Astrocyte (in vitro differentiated cells and primary cell): ENCODE data around the gene PRKAG2. TPM values are rescaled to one million over a fixed set of nuclear protein-coding genes. Genes with fewer than 3 reads are reported as not detected.

ENCODE experiments used
- DNase-seq: peaks from one replicate; pipeline ENCODE4 v3.0.0-alpha.2; 2010; ENCODE audit warnings: low read depth
- FAIRE-seq: peaks from 2 replicates; lab custom pipeline; 2011; peaks lifted over from hg19 to GRCh38; lab: Jason Lieb, UNC
- H2AFZ ChIP-seq: 2 replicates; pipeline ENCODE4 v1.6.0; 2012; ENCODE audit warnings: low read depth, low read length, inconsistent platforms
- H3K27ac ChIP-seq: 2 replicates; pipeline ENCODE4 v1.5.1; 2011; ENCODE audit warnings: low read depth, low read length, inconsistent platforms
- H3K27me3 ChIP-seq: 2 replicates; pipeline ENCODE4 v1.6.0; 2011; ENCODE audit warnings: low read length, inconsistent platforms; ENCODE audit not compliant: insufficient read depth
- H3K36me3 ChIP-seq: 2 replicates; pipeline ENCODE4 v1.5.1; 2011; ENCODE audit warnings: low read length, inconsistent platforms; ENCODE audit not compliant: insufficient read depth
- H3K4me1 ChIP-seq: 2 replicates; pipeline ENCODE4 v1.5.1; 2011; ENCODE audit warnings: low read length, inconsistent platforms; ENCODE audit not compliant: insufficient read depth
- H3K4me2 ChIP-seq: 2 replicates; pipeline ENCODE4 v1.6.0; 2012; ENCODE audit warnings: low read length, inconsistent platforms
- H3K4me3 ChIP-seq: 2 replicates; pipeline ENCODE4 v1.5.1; 2011; ENCODE audit warnings: low read depth, mild to moderate bottlenecking, low read length, inconsistent platforms; ENCODE audit not compliant: insufficient read depth
- H3K79me2 ChIP-seq: 2 replicates; pipeline ENCODE4 v1.6.0; 2012; ENCODE audit warnings: mild to moderate bottlenecking, low read length, inconsistent platforms; ENCODE audit not compliant: insufficient read depth
- H3K9ac ChIP-seq: 2 replicates; pipeline ENCODE4 v1.6.0; 2012; ENCODE audit warnings: mild to moderate bottlenecking, low read length, inconsistent platforms
- H3K9me3 ChIP-seq: 2 replicates; pipeline ENCODE4 v1.5.1; 2012; ENCODE audit warnings: low read depth, mild to moderate bottlenecking, low read length, inconsistent platforms; ENCODE audit not compliant: insufficient read depth
- H4K20me1 ChIP-seq: 2 replicates; pipeline ENCODE4 v1.6.0; 2012; ENCODE audit warnings: low read length, inconsistent platforms; ENCODE audit not compliant: insufficient read depth
- H3K27ac Mint-ChIP-seq: one replicate; pipeline ENCODE4 v1.8.0; 2021; ENCODE audit warnings: mild to moderate bottlenecking, mixed read lengths; ENCODE audit not compliant: unreplicated experiment
- H3K27me3 Mint-ChIP-seq: one replicate; pipeline ENCODE4 v1.8.0; 2021; ENCODE audit warnings: low read depth, mixed read lengths; ENCODE audit not compliant: unreplicated experiment
- H3K36me3 Mint-ChIP-seq: one replicate; pipeline ENCODE4 v1.8.0; 2021; ENCODE audit warnings: low read depth, mixed read lengths; ENCODE audit not compliant: unreplicated experiment
- H3K4me1 Mint-ChIP-seq: one replicate; pipeline ENCODE4 v1.8.0; 2021; ENCODE audit warnings: low read depth, mixed read lengths; ENCODE audit not compliant: unreplicated experiment
- H3K4me3 Mint-ChIP-seq: one replicate; pipeline ENCODE4 v1.8.0; 2021; ENCODE audit warnings: mild to moderate bottlenecking, moderate library complexity, mixed read lengths; ENCODE audit not compliant: unreplicated experiment
- H3K9me3 Mint-ChIP-seq: one replicate; pipeline ENCODE4 v1.8.0; 2021; ENCODE audit warnings: mild to moderate bottlenecking, mixed read lengths; ENCODE audit not compliant: unreplicated experiment
- CTCF ChIP-seq: IDR thresholded peaks from 2 replicates; pipeline ENCODE4 v1.5.1; 2011; ENCODE audit warnings: low read depth, mild to moderate bottlenecking, inconsistent platforms, low read length, moderate library complexity; ENCODE audit not compliant: insufficient read depth
- EZH2 ChIP-seq: IDR thresholded peaks from 2 replicates; pipeline ENCODE4 v1.6.1; 2012; ENCODE audit warnings: mild to moderate bottlenecking, low read length, inconsistent platforms; ENCODE audit not compliant: insufficient read depth
- total RNA-seq: library from RNA; stranded (reverse); gene quantifications from 2 replicates; pipeline ENCODE4 v1.2.1, GENCODE V29; 2021

The PRKAG2 gene
- total RNA-seq, 1 donor from 2014 or later: 40.7 TPM

- Mint-ChIP-seq H3K4me1 (no peaks in the 10 kb centered on the region), H3K4me3 (no peak overlapping the region), H3K9me3 (no peaks in the 10 kb centered on the region), H3K36me3 (no peaks in the 10 kb centered on the region), H3K27me3 (peaks cover 55% of the 10 kb centered on the region), H3K27ac (no peak overlapping the region)
- no peaks in the 10 kb centered on the region for H3K36me3 ChIP-seq
- H4K20me1 ChIP-seq: no peaks in the 10 kb centered on the region
- DNase-seq: no peak
- no peak overlapping the region for H3K9ac ChIP-seq
- FAIRE-seq: no peak
- H3K27me3 ChIP-seq: peaks cover 17% of the 10 kb centered on the region
- H3K27ac ChIP-seq: no peak overlapping the region
- no peaks in the 10 kb centered on the region for H3K9me3 ChIP-seq
- H3K4me3 ChIP-seq: no peak overlapping the region
- H3K79me2 ChIP-seq: no peaks in the 10 kb centered on the region
- no peak overlapping the region for H2AFZ ChIP-seq
- no peaks in the 10 kb centered on the region for H3K4me1 ChIP-seq
- TF ChIP-seq EZH2 (no peak), CTCF (no peak)
- H3K4me2 ChIP-seq: no peak overlapping the region
Measured at GRCh38 chr7:151858456-151858855, 18.5 kb downstream of the PRKAG2 start.

DNA sequence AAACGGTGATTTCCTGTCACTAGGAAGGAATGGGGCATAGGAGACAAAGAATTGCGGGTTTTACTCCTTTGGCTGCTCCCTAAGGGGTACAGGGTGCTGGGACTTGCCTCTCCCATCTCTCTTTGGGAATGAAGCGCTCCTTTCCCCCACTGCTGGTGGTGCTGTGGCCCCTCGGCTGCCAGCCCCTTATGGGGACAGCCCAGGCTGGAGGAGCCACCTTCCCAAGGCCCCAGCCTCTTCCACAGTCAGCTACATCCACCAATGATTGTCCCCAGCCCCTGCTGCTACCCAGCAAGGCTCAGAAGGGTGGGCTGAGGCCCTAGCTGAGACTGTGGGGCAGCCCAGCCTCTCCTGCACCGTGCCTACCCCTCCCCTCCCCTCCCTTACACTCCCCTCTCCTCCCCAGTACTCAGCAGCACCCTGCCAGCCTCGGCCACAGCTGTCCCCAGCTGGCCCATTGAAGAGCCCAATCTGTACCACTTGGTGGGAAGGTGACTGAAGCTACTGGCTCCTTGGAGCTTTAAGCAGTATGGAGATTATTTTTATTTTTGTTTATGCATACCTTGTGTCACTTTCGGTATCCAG is 19.0 kb downstream of the PRKAG2 start:
- no peaks in the 10 kb centered on the region for H3K79me2 ChIP-seq
- no peaks in the 10 kb centered on the region for H4K20me1 ChIP-seq
- H3K27me3 Mint-ChIP-seq: peaks cover 54% of the 10 kb centered on the region
- H3K36me3 ChIP-seq: no peaks in the 10 kb centered on the region
- H3K9ac ChIP-seq: no peak overlapping the region
- no peak overlapping the region for H3K27ac Mint-ChIP-seq
- no peaks in the 10 kb centered on the region for H3K36me3 Mint-ChIP-seq
- no peak for FAIRE-seq
- DNase-seq: no peak
- no peak overlapping the region for H2AFZ ChIP-seq
- no peak overlapping the region for H3K4me2 ChIP-seq
- H3K9me3 Mint-ChIP-seq: no peaks in the 10 kb centered on the region
- H3K27me3 ChIP-seq: peaks cover 17% of the 10 kb centered on the region
- H3K4me1 Mint-ChIP-seq: no peaks in the 10 kb centered on the region
- no peak overlapping the region for H3K4me3 ChIP-seq
- no peak overlapping the region for H3K27ac ChIP-seq
- H3K4me1 ChIP-seq: no peaks in the 10 kb centered on the region
- TF ChIP-seq EZH2 (no peak), CTCF (no peak)
- no peak overlapping the region for H3K4me3 Mint-ChIP-seq
- H3K9me3 ChIP-seq: no peaks in the 10 kb centered on the region

- no peaks in the 10 kb centered on the region for H3K79me2 ChIP-seq
- TF ChIP-seq CTCF (no peak), EZH2 (no peak)
- no peak overlapping the region for H3K27ac ChIP-seq
- Mint-ChIP-seq H3K4me3 (no peak overlapping the region), H3K9me3 (no peaks in the 10 kb centered on the region), H3K27me3 (peaks cover 58% of the 10 kb centered on the region), H3K36me3 (no peaks in the 10 kb centered on the region), H3K27ac (no peak overlapping the region), H3K4me1 (no peaks in the 10 kb centered on the region)
- no peak for DNase-seq
- no peak overlapping the region for H2AFZ ChIP-seq
- no peak for FAIRE-seq
- H3K36me3 ChIP-seq: no peaks in the 10 kb centered on the region
- no peak overlapping the region for H3K4me2 ChIP-seq
- H3K9me3 ChIP-seq: no peaks in the 10 kb centered on the region
- H3K9ac ChIP-seq: no peak overlapping the region
- H4K20me1 ChIP-seq: no peaks in the 10 kb centered on the region
- H3K4me1 ChIP-seq: no peaks in the 10 kb centered on the region
- no peak overlapping the region for H3K4me3 ChIP-seq
- H3K27me3 ChIP-seq: peaks cover 17% of the 10 kb centered on the region
Measured at GRCh38 chr7:151857412-151857811, 19.5 kb downstream of the PRKAG2 start.
